Kasumi-1 (cell line): Measurements from ENCODE around the gene LRRC4.

Experiments
- DNase-seq, 2 experiments: peaks; one replicate each; lab custom pipeline; 2025; lab: John Stamatoyannopoulos, UW

Gene LRRC4

GRCh38 chr7:128031901-128032604 lies 816 bp upstream of the LRRC4 start:
- peak; percentile 57 to 60 for DNase-seq

GRCh38 chr7:128030263-128030653 lies 979 bp downstream of the LRRC4 start:
- no peak for DNase-seq

GRCh38 chr7:128029405-128029995 lies 1.7 kb downstream of the LRRC4 start:
- DNase-seq = no peak

GRCh38 chr7:128027485-128027980 lies 3.7 kb downstream of the LRRC4 start:
- no peak for DNase-seq

- DNase-seq = no peak
Measured at GRCh38 chr7:128026551-128026950, 4.7 kb downstream of the LRRC4 start.

GRCh38 chr7:128025819-128026218 lies 5.4 kb downstream of the LRRC4 start:
- peak; percentile 11 to 33 for DNase-seq

- no peak for DNase-seq
Measured at GRCh38 chr7:128025380-128025779, 5.9 kb downstream of the LRRC4 start.

GRCh38 chr7:128024151-128024550 lies 7.1 kb downstream of the LRRC4 start:
- DNase-seq = no peak

- peak; percentile 44 to 61 for DNase-seq
Measured at GRCh38 chr7:128022631-128023532, 8.4 kb downstream of the LRRC4 start.

GRCh38 chr7:128021366-128021765 lies 9.9 kb downstream of the LRRC4 start:
- DNase-seq = no peak

GRCh38 chr7:128020159-128020558 lies 11.1 kb downstream of the LRRC4 start:
- DNase-seq = peak; percentile 39 to 42

GRCh38 chr7:128019288-128019687 lies 11.9 kb downstream of the LRRC4 start:
- DNase-seq = no peak

- DNase-seq = no peak
Measured at GRCh38 chr7:128017862-128018845, 13.1 kb downstream of the LRRC4 start.

GRCh38 chr7:128017460-128017859 lies 13.8 kb downstream of the LRRC4 start:
- no peak for DNase-seq

GRCh38 chr7:128014811-128015210 lies 16.4 kb downstream of the LRRC4 start:
- no peak for DNase-seq

GRCh38 chr7:128011131-128011661 lies 20.0 kb downstream of the LRRC4 start:
- no peak for DNase-seq

- DNase-seq = peak in 1 of 2 experiments; percentile 7
Measured at GRCh38 chr7:128010391-128011127, 20.7 kb downstream of the LRRC4 start.

GRCh38 chr7:128008744-128009143 lies 22.5 kb downstream of the LRRC4 start:
- DNase-seq = no peak

- no peak for DNase-seq
Measured at GRCh38 chr7:128008141-128008540, 23.1 kb downstream of the LRRC4 start.

GRCh38 chr7:128007303-128007680 lies 23.9 kb downstream of the LRRC4 start:
- DNase-seq = no peak
